Neural progenitor cell (in vitro differentiated cells): ENCODE results near the gene PARD3B. TPM values are rescaled to one million over a fixed set of nuclear protein-coding genes. Genes with fewer than 3 reads are reported as not detected.

Experiments
- DNase-seq: peaks from one replicate; pipeline ENCODE4 v3.0.0-alpha.2; 2016; ENCODE audit warnings: low spot score
- H2AFZ ChIP-seq: fragments of 200-600 bp; sonication (generic); replicated peaks from 2 replicates; pipeline ENCODE4 v1.6.1; 2016; ENCODE audit warnings: antibody characterized with exemption
- H3F3A ChIP-seq: fragments of 200-600 bp; sonication (generic); 2 replicates; pipeline ENCODE4 v1.6.1; 2016; ENCODE audit warnings: antibody characterized with exemption, low read depth
- H3K27ac ChIP-seq: fragments of 200-600 bp; sonication (generic); 2 replicates; pipeline ENCODE4 v1.5.1; 2016; ENCODE audit warnings: mild to moderate bottlenecking
- H3K27me3 ChIP-seq: fragments of 200-600 bp; sonication (generic); 2 replicates; pipeline ENCODE4 v1.6.1; 2016; ENCODE audit warnings: mild to moderate bottlenecking, moderate library complexity
- H3K36me3 ChIP-seq: fragments of 200-600 bp; sonication (generic); 2 replicates; pipeline ENCODE4 v1.5.1; 2016
- H3K4me1 ChIP-seq: fragments of 200-600 bp; sonication (generic); 2 replicates; pipeline ENCODE4 v1.6.1; 2016; ENCODE audit warnings: mixed run types
- H3K4me2 ChIP-seq: fragments of 200-600 bp; sonication (generic); 2 replicates; pipeline ENCODE4 v1.6.1; 2016
- H3K4me3 ChIP-seq: fragments of 200-600 bp; sonication (generic); 2 replicates; pipeline ENCODE4 v1.5.1; 2016
- H3K79me2 ChIP-seq: fragments of 200-600 bp; sonication (generic); 2 replicates; pipeline ENCODE4 v1.6.1; 2016; ENCODE audit warnings: low read depth
- H3K9ac ChIP-seq: fragments of 200-600 bp; sonication (generic); 2 replicates; pipeline ENCODE4 v1.6.1; 2016
- H3K9me3 ChIP-seq: fragments of 200-600 bp; sonication (generic); 2 replicates; pipeline ENCODE4 v1.5.1; 2016; ENCODE audit warnings: low read depth
- H4K20me1 ChIP-seq: fragments of 200-600 bp; sonication (generic); 2 replicates; pipeline ENCODE4 v1.6.1; 2016; ENCODE audit warnings: low read depth
- H3K27ac Mint-ChIP-seq: 3 replicates; pipeline ENCODE4 v1.8.0; 2021; ENCODE audit warnings: mixed read lengths
- H3K27me3 Mint-ChIP-seq: 2 replicates; pipeline ENCODE4 v1.8.0; 2022; ENCODE audit warnings: low read depth, mild to moderate bottlenecking, inconsistent platforms, moderate library complexity, mixed read lengths; ENCODE audit not compliant: insufficient read depth
- H3K36me3 Mint-ChIP-seq: 3 replicates; pipeline ENCODE4 v1.8.0; 2021; ENCODE audit warnings: mixed read lengths
- H3K4me1 Mint-ChIP-seq: 3 replicates; pipeline ENCODE4 v1.8.0; 2021; ENCODE audit warnings: mixed read lengths
- H3K4me3 Mint-ChIP-seq: 3 replicates; pipeline ENCODE4 v1.8.0; 2021; ENCODE audit warnings: mild to moderate bottlenecking, moderate library complexity, mixed read lengths
- H3K9me3 Mint-ChIP-seq: 3 replicates; pipeline ENCODE4 v1.8.0; 2020; ENCODE audit warnings: mixed read lengths
- CTCF ChIP-seq: fragments of 200-600 bp; sonication (generic); IDR thresholded peaks from 2 replicates; pipeline ENCODE4 v1.5.1; 2017; ENCODE audit warnings: antibody characterized with exemption, mild to moderate bottlenecking
- EZH2 ChIP-seq: fragments of 200-600 bp; sonication (generic); IDR thresholded peaks from 2 replicates; pipeline ENCODE4 v1.6.1; 2017; ENCODE audit warnings: antibody characterized with exemption, mild to moderate bottlenecking, moderate library complexity
- EZH2phosphoT487 ChIP-seq: fragments of 200-600 bp; sonication (generic); IDR thresholded peaks from 2 replicates; pipeline ENCODE4 v1.6.1; 2017; ENCODE audit warnings: antibody characterized with exemption
- total RNA-seq: library from RNA; depleted of rRNA; stranded (reverse); fragments of >200 nt; gene quantifications from 2 replicates; pipeline ENCODE4 v1.2.3, GENCODE V29; 2015; ENCODE audit warnings: low replicate concordance

PARD3B gene
- total RNA-seq, 1 donor from 2014 or later, result 8.4 TPM

- H3K27me3 ChIP-seq, result no peaks in the 10 kb centered on the region
- no peaks in the 10 kb centered on the region for H3K4me1 ChIP-seq
- no peak overlapping the region for H3K4me3 Mint-ChIP-seq
- H3K27ac ChIP-seq, result no peak overlapping the region
- peaks cover 2% of the 10 kb centered on the region for H3K36me3 Mint-ChIP-seq
- H3F3A ChIP-seq, result no peaks in the 10 kb centered on the region
- no peak overlapping the region for H3K9ac ChIP-seq
- no peaks in the 10 kb centered on the region for H3K79me2 ChIP-seq
- peaks cover 2% of the 10 kb centered on the region for H3K9me3 Mint-ChIP-seq
- TF ChIP-seq EZH2, result no peak
- no peak for TF ChIP-seq EZH2phosphoT487
- no peak for TF ChIP-seq CTCF
- H3K4me2 ChIP-seq, result no peak overlapping the region
- H3K4me1 Mint-ChIP-seq, result no peaks in the 10 kb centered on the region
- H3K4me3 ChIP-seq, result no peak overlapping the region
- no peaks in the 10 kb centered on the region for H3K27me3 Mint-ChIP-seq
- no peak for DNase-seq
- H2AFZ ChIP-seq, result no peak overlapping the region
- no peaks in the 10 kb centered on the region for H4K20me1 ChIP-seq
- H3K9me3 ChIP-seq, result no peaks in the 10 kb centered on the region
- H3K36me3 ChIP-seq, result no peaks in the 10 kb centered on the region
- no peak overlapping the region for H3K27ac Mint-ChIP-seq
Observed at GRCh38 chr2:204834716-204835384, 289.6 kb downstream of the PARD3B start.

GRCh38 chr2:204835786-204836185 is 290.5 kb downstream of the PARD3B start:
- no peak overlapping the region for H3K27ac ChIP-seq
- H3K4me3 ChIP-seq, result no peak overlapping the region
- no peak overlapping the region for H2AFZ ChIP-seq
- H3K9me3 ChIP-seq, result no peaks in the 10 kb centered on the region
- no peaks in the 10 kb centered on the region for H3K4me1 ChIP-seq
- Mint-ChIP-seq H3K36me3 (peaks cover 2% of the 10 kb centered on the region), H3K4me3 (no peak overlapping the region), H3K27ac (no peak overlapping the region), H3K9me3 (no peaks in the 10 kb centered on the region), H3K27me3 (no peaks in the 10 kb centered on the region), H3K4me1 (no peaks in the 10 kb centered on the region)
- H3K79me2 ChIP-seq, result no peaks in the 10 kb centered on the region
- H3K9ac ChIP-seq, result no peak overlapping the region
- DNase-seq, result no peak
- H3K4me2 ChIP-seq, result no peak overlapping the region
- no peaks in the 10 kb centered on the region for H3K27me3 ChIP-seq
- TF ChIP-seq EZH2, result no peak
- TF ChIP-seq EZH2phosphoT487, result no peak
- TF ChIP-seq CTCF, result no peak
- H4K20me1 ChIP-seq, result no peaks in the 10 kb centered on the region
- H3K36me3 ChIP-seq, result no peaks in the 10 kb centered on the region
- no peaks in the 10 kb centered on the region for H3F3A ChIP-seq

- Mint-ChIP-seq H3K4me1 (no peaks in the 10 kb centered on the region), H3K27ac (no peak overlapping the region), H3K27me3 (no peaks in the 10 kb centered on the region), H3K36me3 (peaks cover 2% of the 10 kb centered on the region), H3K4me3 (no peak overlapping the region), H3K9me3 (no peaks in the 10 kb centered on the region)
- Histone ChIP-seq H3K36me3 (no peaks in the 10 kb centered on the region), H3K9ac (no peak overlapping the region), H3K4me3 (no peak overlapping the region), H4K20me1 (no peaks in the 10 kb centered on the region), H3F3A (no peaks in the 10 kb centered on the region), H3K4me1 (no peaks in the 10 kb centered on the region), H3K27me3 (no peaks in the 10 kb centered on the region), H3K4me2 (no peak overlapping the region), H3K79me2 (no peaks in the 10 kb centered on the region), H3K9me3 (no peaks in the 10 kb centered on the region), H3K27ac (no peak overlapping the region), H2AFZ (no peak overlapping the region)
- DNase-seq, result no peak
- TF ChIP-seq CTCF (no peak), EZH2phosphoT487 (no peak), EZH2 (no peak)
Observed at GRCh38 chr2:204840504-204840903, 295.2 kb downstream of the PARD3B start.
